Keratinocyte (primary cell): Measurements from ENCODE around the gene NAP1L1. TPM values are rescaled to one million over a fixed set of nuclear protein-coding genes. Genes with fewer than 3 reads are reported as not detected.

ENCODE experiments used
- DNase-seq: peaks from one replicate; pipeline ENCODE4 v3.0.0-alpha.2; 2011; ENCODE audit warnings: low read depth, missing footprints, low spot score
- FAIRE-seq: peaks from 2 replicates; lab custom pipeline; 2011; peaks lifted over from hg19 to GRCh38; lab: Jason Lieb, UNC
- H2AFZ ChIP-seq: 2 replicates; pipeline ENCODE4 v1.6.0; 2012; ENCODE audit warnings: low read length, control low read depth, inconsistent platforms; ENCODE audit not compliant: control insufficient read depth
- H3K27ac ChIP-seq: 2 replicates; pipeline ENCODE4 v1.5.1; 2011; ENCODE audit warnings: low read length; ENCODE audit not compliant: control insufficient read depth, insufficient read depth
- H3K27me3 ChIP-seq: 3 replicates; pipeline ENCODE4 v1.6.0; 2011; ENCODE audit warnings: low read length; ENCODE audit not compliant: control insufficient read depth, insufficient read depth; ENCODE audit errors: extremely low read depth
- H3K36me3 ChIP-seq, 2 experiments: 2 replicates in 1 of 2; 3 replicates in 1 of 2; pipeline ENCODE4 v1.5.1; 2011; ENCODE audit warnings: low read length in 2 of 2, mild to moderate bottlenecking in 1 of 2; ENCODE audit not compliant: control insufficient read depth in 2 of 2, insufficient read depth in 2 of 2; ENCODE audit errors: extremely low read depth in 1 of 2
- H3K4me1 ChIP-seq: 3 replicates; pipeline ENCODE4 v1.5.1; 2011; ENCODE audit warnings: low read length; ENCODE audit not compliant: control insufficient read depth, insufficient read depth; ENCODE audit errors: extremely low read depth
- H3K4me2 ChIP-seq: 3 replicates; pipeline ENCODE4 v1.6.0; 2011; ENCODE audit warnings: low read depth, low read length; ENCODE audit not compliant: control insufficient read depth, insufficient read depth; ENCODE audit errors: extremely low read depth
- H3K4me3 ChIP-seq, 3 experiments: fragments of 200-600 bp in 1 of 3; sonication (generic) in 1 of 3; 2 replicates in 2 of 3; 3 replicates in 1 of 3; pipeline ENCODE4 v1.5.1; 2011 to 2016; ENCODE audit warnings: low read length in 3 of 3, mild to moderate bottlenecking in 3 of 3, control low read depth in 2 of 3, inconsistent platforms in 1 of 3, low read depth in 1 of 3, mixed read lengths in 1 of 3, mixed run types in 1 of 3, moderate library complexity in 1 of 3; ENCODE audit not compliant: control insufficient read depth in 2 of 3, insufficient read depth in 2 of 3; ENCODE audit errors: extremely low read depth in 1 of 3
- H3K79me2 ChIP-seq: 2 replicates; pipeline ENCODE4 v1.6.0; 2012; ENCODE audit warnings: low read length; ENCODE audit not compliant: control insufficient read depth, insufficient read depth
- H3K9ac ChIP-seq: 3 replicates; pipeline ENCODE4 v1.6.0; 2011; ENCODE audit warnings: low read length; ENCODE audit not compliant: control insufficient read depth, insufficient read depth; ENCODE audit errors: extremely low read depth
- H3K9me1 ChIP-seq: 3 replicates; pipeline ENCODE4 v1.6.0; 2011; ENCODE audit warnings: low read length; ENCODE audit not compliant: control insufficient read depth, insufficient read depth; ENCODE audit errors: extremely low read depth
- H3K9me3 ChIP-seq: 2 replicates; pipeline ENCODE4 v1.5.1; 2012; ENCODE audit warnings: low read depth, low read length; ENCODE audit not compliant: control insufficient read depth
- H4K20me1 ChIP-seq: 3 replicates; pipeline ENCODE4 v1.6.0; 2011; ENCODE audit warnings: low read length; ENCODE audit not compliant: control insufficient read depth, insufficient read depth; ENCODE audit errors: extremely low read depth
- CTCF ChIP-seq, 3 experiments: IDR thresholded peaks in 1 of 3; conservative IDR thresholded peaks in 1 of 3; optimal IDR thresholded peaks in 1 of 3; 2 replicates in 2 of 3; 3 replicates in 1 of 3; pipeline versions ENCODE3 to v1.5.1; 2011; ENCODE audit warnings: low read length in 3 of 3, mild to moderate bottlenecking in 3 of 3, moderate library complexity in 2 of 3, control low read depth in 1 of 3, inconsistent platforms in 1 of 3; ENCODE audit not compliant: insufficient read depth in 2 of 3; ENCODE audit errors: extremely low read depth in 1 of 3
- EZH2 ChIP-seq: IDR thresholded peaks from one replicate; pipeline ENCODE4 v1.6.1; 2012; ENCODE audit warnings: inconsistent platforms, mild to moderate bottlenecking, low read length, moderate library complexity
- dilution Hi-C: fragments of 300-500 bp; cut with MboI; formaldehyde crosslinking; loops from one replicate; pipeline ENCODE4 v1.7.0; 2020; ENCODE audit warnings: low sequenced_read_pairs; ENCODE audit not compliant: extremely low pct_ligation_motif_present
- polyA plus RNA-seq, 5 experiments: library from polyadenylated mRNA; depleted of rRNA in 3 of 5; stranded (reverse) in 3 of 5; stranded (forward) in 1 of 5; unstranded in 1 of 5; fragments of >200 nt; gene quantifications; 1 replicate in 1 of 5; 2 replicates in 3 of 5; 3 replicates in 1 of 5; pipeline versions ENCODE4 v1.2.1 to v1.2.3, GENCODE V29; 2011 to 2012; ENCODE audit warnings: missing spikeins in 2 of 5, low read depth in 1 of 5, low replicate concordance in 1 of 5

NAP1L1 gene
- polyA plus RNA-seq, 1 donor (not counting 4 experiments of a cell fraction or from before 2014, with no cell fraction given), result 384 TPM

- dilution Hi-C loops, result no loop called here
- TF ChIP-seq EZH2, result no peak
- FAIRE-seq, result no peak
These were observed 11.7 kb upstream of the NAP1L1 start for GRCh38 chr12:76096079-76096646.

DNA sequence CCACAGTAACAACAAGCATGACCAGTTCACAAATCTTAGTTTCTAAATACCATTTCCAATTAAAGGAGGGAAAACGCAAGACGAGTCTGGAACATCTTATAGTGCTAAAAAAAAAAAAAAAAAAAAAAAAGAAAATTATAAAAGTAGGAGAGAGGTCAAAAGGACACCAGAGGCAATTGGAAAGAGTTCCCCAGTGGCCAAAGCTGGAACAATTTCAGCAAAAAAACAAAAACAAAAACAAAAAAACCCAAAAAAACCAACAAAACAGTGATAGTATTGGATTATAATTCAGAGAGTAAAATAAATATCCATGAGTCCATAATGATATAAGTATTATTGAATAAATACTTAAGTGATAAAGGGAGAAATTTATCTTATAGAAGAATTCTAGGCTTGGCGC, 10.3 kb upstream of the NAP1L1 start:
- TF ChIP-seq CTCF (optimal IDR thresholded peaks at IDR 0.05 in 1 of 3, IDR thresholded peaks at IDR 0.05 in 1 of 3, conservative IDR thresholded peaks at IDR 0.05 in 1 of 3; ENCODE audit: extremely low read depth in 1 of 3, insufficient read depth in 2 of 3, low read length in 3 of 3), result no peak
- no peak for TF ChIP-seq EZH2
- Histone ChIP-seq H3K9ac (no peak overlapping the region), H3K27me3 (no peaks in the 10 kb centered on the region), H4K20me1 (no peaks in the 10 kb centered on the region), H3K27ac (no peak overlapping the region), H3K9me1 (no peaks in the 10 kb centered on the region), H2AFZ (no peak overlapping the region), H3K36me3 (no peaks in the 10 kb centered on the region), H3K4me3 (no peak overlapping the region), H3K4me1 (no peaks in the 10 kb centered on the region), H3K9me3 (no peaks in the 10 kb centered on the region), H3K79me2 (no peaks in the 10 kb centered on the region), H3K4me2 (no peak overlapping the region)
- no peak for DNase-seq
- dilution Hi-C loops, result no loop called here
- no peak for FAIRE-seq

More at GRCh38 chr12:76096079-76096646, 11.7 kb upstream of the NAP1L1 start:
- Histone ChIP-seq H3K27me3 (no peaks in the 10 kb centered on the region), H3K9me3 (no peaks in the 10 kb centered on the region), H3K79me2 (no peaks in the 10 kb centered on the region), H3K9ac (no peak overlapping the region), H4K20me1 (no peaks in the 10 kb centered on the region), H3K9me1 (no peaks in the 10 kb centered on the region), H2AFZ (no peak overlapping the region), H3K36me3 (no peaks in the 10 kb centered on the region), H3K4me3 (no peak overlapping the region), H3K27ac (no peak overlapping the region), H3K4me2 (no peak overlapping the region), H3K4me1 (no peaks in the 10 kb centered on the region)
- no peak for DNase-seq

- no peaks in the 10 kb centered on the region for H4K20me1 ChIP-seq
- no peak overlapping the region for H3K9ac ChIP-seq
- H3K9me1 ChIP-seq, result no peaks in the 10 kb centered on the region
- FAIRE-seq (no peak), DNase-seq (no peak)
- H3K79me2 ChIP-seq, result no peaks in the 10 kb centered on the region
- no peak overlapping the region for H3K4me2 ChIP-seq
- dilution Hi-C loops, result no loop called here
- no peak for TF ChIP-seq CTCF (optimal IDR thresholded peaks at IDR 0.05 in 1 of 3, IDR thresholded peaks at IDR 0.05 in 1 of 3, conservative IDR thresholded peaks at IDR 0.05 in 1 of 3; ENCODE audit: extremely low read depth in 1 of 3, insufficient read depth in 2 of 3, low read length in 3 of 3)
- TF ChIP-seq EZH2, result no peak
- no peaks in the 10 kb centered on the region for H3K27me3 ChIP-seq
- H3K4me1 ChIP-seq, result no peaks in the 10 kb centered on the region
- H3K9me3 ChIP-seq, result no peaks in the 10 kb centered on the region
- H2AFZ ChIP-seq, result no peak overlapping the region
- H3K27ac ChIP-seq, result no peak overlapping the region
- no peaks in the 10 kb centered on the region for H3K36me3 ChIP-seq
- no peak overlapping the region for H3K4me3 ChIP-seq
These were observed 6.8 kb upstream of the NAP1L1 start for GRCh38 chr12:76091246-76091754.
